NCI-H2029 (cell line): ENCODE results near the gene GSTA3.
A peak's percentile ranks its signal among the peaks of the same experiment; 100 is the strongest.
"Not testable (repeated sequence)": the region's sequence is repeated elsewhere in the genome, so short reads cannot be mapped to it uniquely, and the experiment has no call there.

Source experiments
- DNase-seq: peaks from one replicate; lab custom pipeline; 2025; lab: John Stamatoyannopoulos, UW

Gene GSTA3

GRCh38 chr6:52910091-52910490 is 593 bp upstream of the GSTA3 start:
- no peak for DNase-seq

- no peak for DNase-seq
These were observed 367 bp downstream of the GSTA3 start for GRCh38 chr6:52909131-52909530.

DNA sequence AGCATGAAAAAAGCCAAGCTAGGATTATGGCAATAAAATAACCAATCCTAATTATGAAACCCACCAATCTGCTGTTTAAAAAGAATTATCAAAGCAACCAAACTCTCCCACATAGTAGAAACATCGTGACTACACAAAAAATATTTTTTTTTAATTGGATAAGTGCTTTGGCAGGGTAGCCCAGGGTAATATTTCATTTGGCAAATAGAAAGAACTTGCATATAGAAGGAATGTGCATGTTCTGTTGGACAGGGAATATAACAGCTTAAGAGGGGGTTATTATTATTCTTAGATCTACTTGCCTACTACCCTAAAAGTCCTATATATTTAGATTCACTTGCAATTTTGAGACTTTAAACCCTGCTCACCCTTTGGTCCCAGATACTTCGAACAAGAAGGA is 972 bp downstream of the GSTA3 start:
- DNase-seq = no peak

DNA sequence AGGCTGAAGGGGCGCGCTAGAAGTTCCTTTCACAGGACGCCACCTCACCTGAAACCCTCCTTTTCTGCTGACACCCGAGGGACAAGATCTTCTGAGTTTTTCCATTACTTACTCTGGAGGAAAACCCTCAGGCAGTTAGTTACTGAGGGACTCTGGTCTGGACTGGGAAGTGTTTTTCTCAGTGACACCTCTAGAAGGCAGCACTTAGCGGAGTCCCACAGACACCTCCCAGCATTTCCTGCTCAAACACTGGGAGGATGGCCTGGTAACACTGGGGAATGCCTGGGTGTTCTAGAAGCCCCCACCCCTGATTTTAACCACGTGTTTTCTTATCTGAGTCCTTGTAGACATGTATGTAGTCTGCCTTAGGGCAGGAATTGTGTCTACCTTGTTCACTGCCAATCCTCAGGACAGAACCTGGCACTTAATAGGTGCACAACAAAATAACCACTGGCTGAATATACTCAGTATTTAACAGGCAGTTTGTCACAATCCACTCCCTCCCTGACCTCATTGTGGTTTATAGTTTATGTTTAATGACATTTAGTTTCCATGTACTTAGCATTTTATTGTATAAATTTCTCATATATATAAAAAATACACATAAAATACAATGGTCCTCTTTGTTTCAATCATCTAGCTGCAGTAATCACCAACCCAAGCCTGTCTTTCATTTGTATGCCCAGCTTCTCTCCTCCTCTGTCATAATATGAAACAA is 4.8 kb downstream of the GSTA3 start:
- no peak for DNase-seq

GRCh38 chr6:52900536-52900935 is 9.0 kb downstream of the GSTA3 start:
- DNase-seq = no peak

DNA sequence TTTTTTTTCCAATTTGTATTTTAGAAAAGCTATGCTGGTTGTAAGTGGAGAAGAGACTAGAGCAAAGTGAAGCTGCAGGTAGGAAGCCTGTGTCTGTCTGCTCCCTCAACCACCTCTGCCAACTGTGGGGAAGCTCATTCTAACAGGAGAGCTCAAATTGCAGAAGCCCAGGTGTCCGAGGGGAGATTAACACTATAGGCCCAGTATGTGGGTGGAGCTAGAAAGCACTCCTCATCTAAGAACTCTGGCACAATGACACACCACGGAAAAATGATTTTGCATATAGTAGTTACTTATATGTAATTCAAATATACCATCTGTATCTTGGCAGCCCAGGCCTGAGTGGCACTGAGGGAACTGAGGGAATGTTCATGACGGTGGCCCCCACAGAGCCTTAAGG is 13.7 kb downstream of the GSTA3 start:
- not testable (repeated sequence) for DNase-seq

DNA sequence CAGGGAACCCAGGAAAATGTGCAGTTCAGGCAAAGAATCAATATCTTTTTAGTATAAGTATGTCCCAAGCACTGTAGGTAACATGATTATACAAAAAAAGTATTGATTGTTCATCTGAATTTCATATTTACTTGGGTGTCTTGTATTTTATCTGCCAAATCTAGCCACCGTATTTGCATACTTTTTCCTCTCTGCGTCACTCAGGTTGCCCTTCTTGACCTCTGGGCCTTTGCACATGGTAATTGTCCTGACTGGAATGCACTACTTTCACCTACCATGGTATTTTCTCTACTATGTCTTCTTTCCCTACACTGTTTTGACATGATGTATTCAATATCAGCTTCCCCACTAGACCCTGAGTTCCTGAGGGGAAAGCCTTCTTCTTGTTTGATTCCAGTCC is 15.2 kb downstream of the GSTA3 start:
- DNase-seq = no peak

DNA sequence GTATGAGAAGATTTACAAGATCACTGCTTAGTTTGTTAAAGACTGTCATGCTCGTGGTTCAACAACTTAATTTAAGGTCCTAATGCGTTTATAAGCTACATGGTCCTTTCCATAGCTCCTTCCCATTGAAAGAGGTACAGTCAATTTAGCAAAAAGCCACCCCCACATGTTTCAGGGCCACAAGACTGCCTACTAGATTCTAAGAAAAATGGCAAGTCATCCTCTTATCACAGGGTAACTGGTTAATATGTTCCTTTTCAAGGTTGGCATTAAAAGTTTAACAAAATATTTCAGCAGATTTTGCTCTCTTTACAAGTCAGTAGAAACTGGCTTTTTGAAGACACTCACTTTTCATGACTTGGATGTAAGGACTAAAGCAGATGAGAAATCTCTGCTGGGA is 15.7 kb downstream of the GSTA3 start:
- no peak for DNase-seq

GRCh38 chr6:52893221-52893620 is 16.3 kb downstream of the GSTA3 start:
- DNase-seq = no peak

- no peak for DNase-seq
These were observed 19.5 kb downstream of the GSTA3 start for GRCh38 chr6:52890018-52890417.

GRCh38 chr6:52887910-52888524 is 21.5 kb downstream of the GSTA3 start:
- DNase-seq = no peak

- DNase-seq = peak; percentile 55
These were observed 27.3 kb downstream of the GSTA3 start for GRCh38 chr6:52881996-52882841.

DNA sequence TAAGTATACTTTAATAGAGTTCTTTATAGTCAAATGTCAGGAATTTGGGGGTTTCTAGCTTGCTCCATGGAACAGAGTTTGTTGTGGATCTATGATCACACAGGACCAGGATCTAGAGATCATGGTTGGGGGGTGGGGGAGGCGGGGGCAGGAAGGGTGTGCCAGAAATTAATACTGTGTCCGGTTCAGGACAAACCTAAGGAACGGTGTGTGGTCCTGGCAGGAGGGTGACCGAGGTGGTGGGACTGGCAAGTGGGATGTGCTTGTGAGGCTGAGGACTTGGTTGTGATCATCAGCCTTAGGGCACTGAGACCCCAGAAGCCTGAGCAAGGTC is 27.9 kb downstream of the GSTA3 start:
- no peak for DNase-seq

DNA sequence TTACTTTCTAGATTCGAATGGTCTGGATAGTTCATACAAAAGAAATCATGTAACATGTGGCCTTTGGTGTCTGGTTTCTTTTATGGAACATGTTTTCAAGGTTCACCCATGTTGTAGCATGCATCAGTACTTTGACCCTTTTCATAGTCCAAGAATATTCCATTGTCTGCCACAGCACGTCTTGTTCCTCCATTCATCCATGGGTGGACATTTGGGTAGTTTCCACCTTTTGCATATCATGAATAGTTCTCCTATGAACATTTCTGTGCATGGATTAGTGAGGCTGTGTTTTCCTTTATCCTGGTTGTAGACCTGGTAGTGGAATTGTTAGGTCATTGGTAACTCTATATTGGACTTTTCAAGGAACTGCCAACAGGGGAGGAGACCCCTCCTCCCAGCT is 31.7 kb downstream of the GSTA3 start:
- DNase-seq = no peak

DNA sequence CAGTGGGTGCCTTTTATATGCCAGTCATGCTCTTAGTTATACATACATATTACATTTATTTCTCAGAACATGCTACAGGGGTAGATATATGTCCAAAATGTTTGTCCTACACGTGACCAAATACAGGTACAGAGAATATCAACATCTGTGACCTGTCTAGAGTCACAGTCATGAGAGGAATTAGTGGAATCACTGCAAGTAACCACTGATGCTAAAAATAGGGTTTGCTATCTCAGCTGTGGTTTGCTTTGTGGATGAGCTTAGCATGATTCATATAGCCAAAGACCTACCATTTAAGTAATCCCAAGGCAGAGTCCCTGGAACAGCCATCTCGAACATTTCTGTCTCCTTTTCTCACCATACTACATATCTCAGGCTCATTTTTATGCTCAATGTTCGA is 32.3 kb downstream of the GSTA3 start:
- no peak for DNase-seq

DNA sequence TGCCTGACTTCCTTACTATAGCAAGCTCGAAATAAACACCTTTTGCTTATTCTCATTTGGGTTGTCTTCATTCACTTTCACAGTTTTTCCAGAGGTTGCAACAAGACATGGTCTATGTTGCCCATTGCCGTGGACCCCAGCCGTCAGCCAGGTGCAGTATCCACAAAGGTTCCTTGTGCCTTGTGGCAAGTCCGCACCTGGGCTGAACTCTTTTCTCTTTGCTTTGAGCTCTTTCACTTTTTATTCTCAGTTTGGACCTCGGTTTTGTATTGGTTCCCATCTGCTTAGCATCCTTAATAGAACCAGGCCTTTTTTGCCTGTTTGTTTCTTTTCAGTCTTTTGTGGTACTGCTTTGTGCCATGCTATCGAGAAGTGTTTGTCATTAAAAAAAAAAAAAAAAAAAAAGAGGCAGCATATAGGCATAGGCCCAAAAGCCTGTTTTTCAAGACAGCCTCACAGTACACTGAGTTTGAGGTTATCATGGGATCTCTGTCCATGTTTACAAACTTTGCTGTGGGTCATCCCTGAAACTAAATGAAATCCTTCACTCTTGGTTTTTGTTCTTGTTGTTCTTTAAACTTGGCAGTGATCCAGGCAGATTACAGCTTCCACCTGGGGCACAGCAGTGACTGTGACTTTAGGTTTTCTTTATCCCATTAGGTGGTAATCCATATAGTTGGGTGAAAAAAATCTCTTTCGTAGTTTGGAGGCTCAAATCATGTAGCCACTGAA is 33.3 kb downstream of the GSTA3 start:
- no peak for DNase-seq

DNA sequence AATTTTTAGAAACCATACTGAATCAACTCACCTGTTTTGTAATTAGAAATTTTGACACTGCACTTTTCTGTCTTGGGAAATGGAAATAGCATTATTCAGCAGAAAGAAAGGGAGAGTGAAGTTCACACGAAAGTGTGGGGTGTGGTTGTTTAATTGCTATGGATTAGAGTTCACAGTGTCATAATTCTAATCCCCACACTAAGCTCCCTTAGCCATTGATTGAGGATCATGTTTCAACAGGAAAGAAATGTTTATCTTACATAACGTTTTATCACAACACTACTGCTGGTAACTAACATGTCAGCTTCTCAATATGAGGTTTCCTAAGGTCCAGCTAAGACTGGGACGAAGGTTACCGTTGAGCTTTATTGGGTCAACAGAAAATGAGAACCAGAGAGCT is 37.5 kb downstream of the GSTA3 start:
- DNase-seq = no peak

GRCh38 chr6:52871621-52872020 is 37.9 kb downstream of the GSTA3 start:
- no peak for DNase-seq

GRCh38 chr6:52870335-52871091 is 39.0 kb downstream of the GSTA3 start:
- not testable (repeated sequence) for DNase-seq

DNA sequence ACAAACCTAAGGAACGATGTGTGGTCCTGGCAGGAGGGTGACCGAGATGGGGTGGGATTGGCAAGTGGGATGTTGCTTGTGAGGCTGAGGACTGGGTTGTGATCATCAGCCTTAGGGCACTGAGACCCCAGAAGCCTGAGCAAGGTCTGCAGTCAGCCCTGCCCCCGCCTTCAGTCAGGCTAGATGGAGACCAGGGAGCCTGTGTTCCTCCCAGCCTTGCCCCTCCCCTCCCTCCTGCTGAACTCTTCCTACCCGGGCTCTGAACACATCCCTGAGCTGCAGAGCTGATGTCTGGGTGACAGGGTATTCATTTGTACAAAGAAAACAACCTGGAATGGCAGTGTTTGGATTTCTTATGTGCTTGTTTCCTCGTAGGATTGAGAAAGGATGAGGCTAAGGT is 40.6 kb downstream of the GSTA3 start:
- DNase-seq = not testable (repeated sequence)

DNA sequence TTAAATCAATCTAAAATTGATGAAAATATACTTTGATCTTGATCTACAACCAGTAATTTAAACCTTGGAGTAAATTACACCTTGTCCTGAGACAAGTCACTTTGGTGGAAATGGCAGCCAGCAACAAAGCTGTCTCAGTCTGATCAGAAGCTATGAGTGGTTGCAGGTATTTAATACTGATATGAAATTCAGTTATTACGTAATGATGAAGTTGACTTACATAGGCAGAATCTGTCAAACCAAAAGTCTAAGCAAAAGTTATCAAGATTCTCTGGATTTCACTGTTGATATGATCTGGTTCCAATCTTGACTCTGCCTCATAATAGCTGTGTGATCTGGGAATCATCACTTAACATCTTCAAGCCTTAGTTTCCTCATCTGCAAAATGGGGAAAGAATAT is 41.3 kb downstream of the GSTA3 start:
- no peak for DNase-seq

GRCh38 chr6:52861151-52861550 is 48.3 kb downstream of the GSTA3 start:
- peak; percentile 48 for DNase-seq
